Activated naive CD8-positive, alpha-beta T cell treated with anti-CD3 and anti-CD28 coated beads for 36 hours (primary cell): Measurements from ENCODE around the gene ASPG. TPM values are rescaled to one million over a fixed set of nuclear protein-coding genes. Genes with fewer than 3 reads are reported as not detected.
"Not testable (repeated sequence)": the region's sequence is repeated elsewhere in the genome, so short reads cannot be mapped to it uniquely, and the experiment has no call there.

ENCODE experiments used
- DNase-seq: peaks from one replicate; pipeline ENCODE4 v3.0.0; 2021
- H3K27ac Mint-ChIP-seq: one replicate; pipeline ENCODE4 v1.8.0; 2022; ENCODE audit warnings: mild to moderate bottlenecking, moderate library complexity, mixed read lengths
- H3K27me3 Mint-ChIP-seq: one replicate; pipeline ENCODE4 v1.8.0; 2022; ENCODE audit warnings: mild to moderate bottlenecking, mixed read lengths
- H3K36me3 Mint-ChIP-seq: one replicate; pipeline ENCODE4 v1.8.0; 2021; ENCODE audit warnings: mild to moderate bottlenecking, mixed read lengths
- H3K4me1 Mint-ChIP-seq: one replicate; pipeline ENCODE4 v1.8.0; 2021; ENCODE audit warnings: mixed read lengths
- H3K4me3 Mint-ChIP-seq: one replicate; pipeline ENCODE4 v1.8.0; 2022; ENCODE audit warnings: mild to moderate bottlenecking, moderate library complexity, mixed read lengths
- H3K9me3 Mint-ChIP-seq: one replicate; pipeline ENCODE4 v1.8.0; 2022; ENCODE audit warnings: mixed read lengths
- total RNA-seq, 2 experiments: library from RNA; stranded (reverse); gene quantifications; one replicate each; pipeline ENCODE4 v1.2.3, GENCODE V29; 2021

The ASPG gene
- total RNA-seq, 2 experiments from 2014 or later, result not detected

- not testable (repeated sequence) for H3K36me3 Mint-ChIP-seq, H3K27me3 Mint-ChIP-seq, DNase-seq
Measured at GRCh38 chr14:104153394-104153755, 67.9 kb downstream of the ASPG start.

GRCh38 chr14:104154246-104154645 is 68.7 kb downstream of the ASPG start:
- peaks cover 1% of the 10 kb centered on the region for H3K4me1 Mint-ChIP-seq
- no peak overlapping the region for H3K4me3 Mint-ChIP-seq

More at GRCh38 chr14:104153394-104153755, 67.9 kb downstream of the ASPG start:
- H3K27ac Mint-ChIP-seq, H3K4me3 Mint-ChIP-seq, H3K9me3 Mint-ChIP-seq, H3K4me1 Mint-ChIP-seq: not testable (repeated sequence)

GRCh38 chr14:104155513-104155912 is 70.0 kb downstream of the ASPG start:
- DNase-seq, result no peak
- Mint-ChIP-seq H3K4me3 (no peak overlapping the region), H3K36me3 (no peaks in the 10 kb centered on the region), H3K9me3 (no peaks in the 10 kb centered on the region), H3K4me1 (no peaks in the 10 kb centered on the region), H3K27me3 (peaks cover under 1% of the 10 kb centered on the region), H3K27ac (no peak overlapping the region)

More at GRCh38 chr14:104154246-104154645, 68.7 kb downstream of the ASPG start:
- Mint-ChIP-seq H3K36me3 (no peaks in the 10 kb centered on the region), H3K27me3 (peaks cover 4% of the 10 kb centered on the region), H3K27ac (no peak overlapping the region), H3K9me3 (no peaks in the 10 kb centered on the region)
- DNase-seq, result no peak

GRCh38 chr14:104156142-104156541 is 70.6 kb downstream of the ASPG start:
- no peaks in the 10 kb centered on the region for H3K9me3 Mint-ChIP-seq
- H3K4me3 Mint-ChIP-seq, result no peak overlapping the region
- no peaks in the 10 kb centered on the region for H3K36me3 Mint-ChIP-seq
- no peak overlapping the region for H3K27ac Mint-ChIP-seq
- no peaks in the 10 kb centered on the region for H3K4me1 Mint-ChIP-seq
- DNase-seq, result no peak
- no peaks in the 10 kb centered on the region for H3K27me3 Mint-ChIP-seq

- Mint-ChIP-seq H3K27ac (no peak overlapping the region), H3K9me3 (no peaks in the 10 kb centered on the region), H3K27me3 (no peaks in the 10 kb centered on the region), H3K4me3 (no peak overlapping the region), H3K36me3 (no peaks in the 10 kb centered on the region), H3K4me1 (no peaks in the 10 kb centered on the region)
- DNase-seq, result no peak
Measured at GRCh38 chr14:104157016-104157928, 71.8 kb downstream of the ASPG start.

GRCh38 chr14:104158827-104159798 is 73.6 kb downstream of the ASPG start:
- no peaks in the 10 kb centered on the region for H3K4me1 Mint-ChIP-seq
- H3K27ac Mint-ChIP-seq, result no peak overlapping the region
- no peaks in the 10 kb centered on the region for H3K9me3 Mint-ChIP-seq
- no peaks in the 10 kb centered on the region for H3K36me3 Mint-ChIP-seq
- no peak overlapping the region for H3K4me3 Mint-ChIP-seq
- no peak for DNase-seq
- H3K27me3 Mint-ChIP-seq, result no peaks in the 10 kb centered on the region

GRCh38 chr14:104159990-104160389 is 74.5 kb downstream of the ASPG start:
- no peak overlapping the region for H3K27ac Mint-ChIP-seq
- no peaks in the 10 kb centered on the region for H3K27me3 Mint-ChIP-seq
- H3K36me3 Mint-ChIP-seq, result no peaks in the 10 kb centered on the region

GRCh38 chr14:104161602-104162367 is 76.3 kb downstream of the ASPG start:
- DNase-seq, result no peak
- H3K9me3 Mint-ChIP-seq, result no peaks in the 10 kb centered on the region
- no peaks in the 10 kb centered on the region for H3K4me1 Mint-ChIP-seq
- H3K4me3 Mint-ChIP-seq, result no peak overlapping the region
- H3K27me3 Mint-ChIP-seq, result no peaks in the 10 kb centered on the region
- no peak overlapping the region for H3K27ac Mint-ChIP-seq
- H3K36me3 Mint-ChIP-seq, result no peaks in the 10 kb centered on the region

More at GRCh38 chr14:104159990-104160389, 74.5 kb downstream of the ASPG start:
- Mint-ChIP-seq H3K4me1 (no peaks in the 10 kb centered on the region), H3K9me3 (no peaks in the 10 kb centered on the region), H3K4me3 (no peak overlapping the region)
- DNase-seq, result no peak

GRCh38 chr14:104162495-104162894 is 77.0 kb downstream of the ASPG start:
- Mint-ChIP-seq H3K27me3 (no peaks in the 10 kb centered on the region), H3K27ac (no peak overlapping the region), H3K9me3 (no peaks in the 10 kb centered on the region), H3K4me1 (no peaks in the 10 kb centered on the region), H3K36me3 (no peaks in the 10 kb centered on the region), H3K4me3 (no peak overlapping the region)
- DNase-seq, result no peak

GRCh38 chr14:104163541-104163940 is 78.0 kb downstream of the ASPG start:
- Mint-ChIP-seq H3K9me3 (no peaks in the 10 kb centered on the region), H3K27ac (no peak overlapping the region), H3K36me3 (no peaks in the 10 kb centered on the region)

GRCh38 chr14:104164041-104164440 is 78.5 kb downstream of the ASPG start:
- Mint-ChIP-seq H3K9me3 (no peaks in the 10 kb centered on the region), H3K4me1 (no peaks in the 10 kb centered on the region), H3K27me3 (no peaks in the 10 kb centered on the region), H3K36me3 (no peaks in the 10 kb centered on the region), H3K4me3 (no peak overlapping the region), H3K27ac (no peak overlapping the region)
- DNase-seq, result no peak

More at GRCh38 chr14:104163541-104163940, 78.0 kb downstream of the ASPG start:
- DNase-seq, result no peak
- Mint-ChIP-seq H3K4me1 (no peaks in the 10 kb centered on the region), H3K27me3 (no peaks in the 10 kb centered on the region), H3K4me3 (no peak overlapping the region)

GRCh38 chr14:104164512-104164911 is 79.0 kb downstream of the ASPG start:
- Mint-ChIP-seq H3K9me3 (no peaks in the 10 kb centered on the region), H3K4me1 (no peaks in the 10 kb centered on the region), H3K36me3 (no peaks in the 10 kb centered on the region), H3K4me3 (no peak overlapping the region), H3K27me3 (no peaks in the 10 kb centered on the region), H3K27ac (no peak overlapping the region)
- no peak for DNase-seq
